B cell (primary cell): ENCODE data around the gene APMAP. TPM values are rescaled to one million over a fixed set of nuclear protein-coding genes. Genes with fewer than 3 reads are reported as not detected.

ENCODE experiments used
- ATAC-seq: fragments of 200-7000 bp; cut with Tn5 transposase; one replicate; pipeline ENCODE4 v1.10.0; 2021; ENCODE audit warnings: low read depth, mild to moderate bottlenecking, moderate number of reproducible peaks, moderate library complexity
- CTCF ChIA-PET: fragments of 350-600 bp; sonication (Branson Sonifier 250); formaldehyde crosslinking; loops from one replicate; lab custom pipeline; 2021; ENCODE audit warnings: antibody characterized with exemption, inconsistent platforms; lab: Charles Lee
- POLR2A ChIA-PET: fragments of 350-600 bp; sonication (Branson Sonifier 250); formaldehyde crosslinking; loops from one replicate; lab custom pipeline; 2021; ENCODE audit warnings: antibody characterized with exemption; lab: Charles Lee
- DNase-seq: peaks from one replicate; pipeline ENCODE4 v3.0.0; 2013
- H2AFZ ChIP-seq: 2 replicates; pipeline ENCODE4 v1.6.1; 2012; ENCODE audit warnings: mild to moderate bottlenecking, low read depth, low read length; ENCODE audit not compliant: insufficient read depth, poor library complexity, severe bottlenecking
- H3K27ac ChIP-seq, 2 donors: 1 replicate in 1 of 2; 2 replicates in 1 of 2; pipeline ENCODE4 v1.5.1; 2012 to 2013; ENCODE audit warnings: low read length in 2 of 2, mild to moderate bottlenecking in 2 of 2, moderate library complexity in 1 of 2
- H3K27me3 ChIP-seq, 4 experiments: fragments of 200-600 bp in 1 of 4; sonication (generic) in 1 of 4; replicated peaks in 1 of 4; 1 replicate in 2 of 4; 2 replicates in 2 of 4; pipeline versions ENCODE4 v1.6.1 to v1.7.0; 2013 to 2016; ENCODE audit warnings: low read length in 3 of 4, mild to moderate bottlenecking in 2 of 4, mixed read lengths in 1 of 4, moderate library complexity in 1 of 4; ENCODE audit not compliant: insufficient read depth in 4 of 4, control insufficient read depth in 3 of 4; ENCODE audit errors: control extremely low read depth in 1 of 4
- H3K36me3 ChIP-seq, 2 experiments: replicated peaks in 1 of 2; 1 replicate in 1 of 2; 2 replicates in 1 of 2; pipeline versions ENCODE4 v1.6.1 to v1.7.1; 2013; ENCODE audit warnings: low read length in 1 of 2; ENCODE audit not compliant: insufficient read depth in 2 of 2, control insufficient read depth in 1 of 2; ENCODE audit errors: control extremely low read depth in 1 of 2, extremely low read depth in 1 of 2
- H3K4me1 ChIP-seq, 2 donors: fragments of 200-600 bp in 1 of 2; sonication (generic) in 1 of 2; 1 replicate in 1 of 2; 2 replicates in 1 of 2; pipeline versions ENCODE4 v1.5.1 to v1.6.1; 2013 to 2017; ENCODE audit warnings: low read length in 2 of 2; ENCODE audit not compliant: control insufficient read depth in 2 of 2, insufficient read depth in 2 of 2
- H3K4me2 ChIP-seq: replicated peaks from 2 replicates; pipeline ENCODE3; 2012; ENCODE audit warnings: mild to moderate bottlenecking, low read depth, low read length; ENCODE audit not compliant: poor library complexity, severe bottlenecking
- H3K4me3 ChIP-seq, 5 experiments: fragments of 200-600 bp in 1 of 5; sonication (generic) in 1 of 5; 1 replicate in 3 of 5; 2 replicates in 2 of 5; pipeline versions ENCODE4 v1.5.1 to v1.7.0; 2011 to 2016; ENCODE audit warnings: low read length in 4 of 5, mild to moderate bottlenecking in 4 of 5, low read depth in 2 of 5, control low read depth in 1 of 5, moderate library complexity in 1 of 5; ENCODE audit not compliant: insufficient read depth in 1 of 5; ENCODE audit errors: control extremely low read depth in 1 of 5, extremely low read depth in 1 of 5
- H3K79me2 ChIP-seq: fragments of 200-600 bp; sonication (generic); one replicate; pipeline ENCODE4 v1.6.0; 2016; ENCODE audit warnings: low read length; ENCODE audit not compliant: control insufficient read depth, insufficient read depth
- H3K9ac ChIP-seq: fragments of 200-600 bp; sonication (generic); 2 replicates; pipeline ENCODE4 v1.6.1; 2017; ENCODE audit warnings: mild to moderate bottlenecking, low read length, moderate library complexity
- H3K9me3 ChIP-seq, 3 donors: one replicate each; pipeline versions ENCODE4 v1.6.1 to v1.7.1; 2013; ENCODE audit warnings: low read length in 2 of 3; ENCODE audit not compliant: control insufficient read depth in 2 of 3, insufficient read depth in 1 of 3; ENCODE audit errors: control extremely low read depth in 1 of 3
- H4K20me1 ChIP-seq: 2 replicates; pipeline ENCODE4 v1.6.0; 2012; ENCODE audit warnings: mild to moderate bottlenecking, low read length; ENCODE audit not compliant: insufficient read depth, control insufficient read depth, poor library complexity, severe bottlenecking
- H3K27ac Mint-ChIP-seq: one replicate; pipeline ENCODE4 v1.8.0; 2021; ENCODE audit warnings: mixed read lengths
- H3K27me3 Mint-ChIP-seq: one replicate; pipeline ENCODE4 v1.8.0; 2021; ENCODE audit warnings: mixed read lengths
- H3K4me1 Mint-ChIP-seq: one replicate; pipeline ENCODE4 v1.8.0; 2021; ENCODE audit warnings: mixed read lengths
- H3K4me3 Mint-ChIP-seq: one replicate; pipeline ENCODE4 v1.8.0; 2021; ENCODE audit warnings: mixed read lengths
- H3K9me3 Mint-ChIP-seq: one replicate; pipeline ENCODE4 v1.8.0; 2022; ENCODE audit warnings: mixed read lengths; ENCODE audit not compliant: insufficient read depth
- EZH2 ChIP-seq: IDR thresholded peaks from 2 replicates; pipeline ENCODE4 v1.6.1; 2012; ENCODE audit warnings: borderline replicate concordance, low read depth, mild to moderate bottlenecking, moderate library complexity, low read length; ENCODE audit not compliant: insufficient read depth, poor library complexity, severe bottlenecking
- WGBS: methylation state at CpG from one replicate; pipeline ENCODE4 v1.1.5; 2013; ENCODE audit warnings: missing lambda C conversion rate; ENCODE audit not compliant: insufficient coverage; 5-methylcytosine and 5-hydroxymethylcytosine counted together
- intact Hi-C: fragments of 100-400 bp; cut with micrococcal nuclease; formaldehyde crosslinking; loops from one replicate; pipeline ENCODE4 v1.10.0; 2022
- polyA plus RNA-seq: library from polyadenylated mRNA; depleted of rRNA; stranded (reverse); fragments of >200 nt; gene quantifications from 2 replicates; pipeline ENCODE4 v1.2.3, GENCODE V29; 2012
- total RNA-seq, 2 donors: library from RNA; stranded (reverse); fragments of 120-200 nt in 1 of 2; gene quantifications; 1 replicate in 1 of 2; 2 replicates in 1 of 2; pipeline versions ENCODE4 v1.2.3 to v1.2.4, GENCODE V29; 2013 to 2022
- TF ChIP-seq, protein P1 (sequence below): fragments of 200-600 bp; IDR thresholded peaks from one replicate; pipeline ENCODE4 v1.8.0; 2022; ENCODE audit warnings: antibody characterized with exemption, mild to moderate bottlenecking

Gene APMAP
- total and polyA plus RNA-seq, 2 donors (not counting 1 experiment from before 2014, with no cell fraction given) = 9.1 to 28.0 TPM

- H3K27ac ChIP-seq = no peak overlapping the region
- H3K36me3 ChIP-seq = peaks cover 0 to 5% of the 10 kb centered on the region in 2 experiments
- DNase-seq = no peak
- H3K9ac ChIP-seq = no peak overlapping the region
- no peak overlapping the region for H3K27ac Mint-ChIP-seq
- peaks cover 0 to 2% (median 0%) of the 10 kb centered on the region in 3 donors for H3K9me3 ChIP-seq
- H3K4me1 ChIP-seq = peaks cover 5 to 10% of the 10 kb centered on the region in 2 donors
- no peak for ATAC-seq
- CTCF ChIA-PET = interaction anchor here (0.6 kb wide), 1 partner anchor 834 kb away, joined by 3 read pairs; no protein-coding TSS in a partner anchor
- no peak for TF ChIP-seq EZH2
- TF ChIP-seq, protein P1, sequence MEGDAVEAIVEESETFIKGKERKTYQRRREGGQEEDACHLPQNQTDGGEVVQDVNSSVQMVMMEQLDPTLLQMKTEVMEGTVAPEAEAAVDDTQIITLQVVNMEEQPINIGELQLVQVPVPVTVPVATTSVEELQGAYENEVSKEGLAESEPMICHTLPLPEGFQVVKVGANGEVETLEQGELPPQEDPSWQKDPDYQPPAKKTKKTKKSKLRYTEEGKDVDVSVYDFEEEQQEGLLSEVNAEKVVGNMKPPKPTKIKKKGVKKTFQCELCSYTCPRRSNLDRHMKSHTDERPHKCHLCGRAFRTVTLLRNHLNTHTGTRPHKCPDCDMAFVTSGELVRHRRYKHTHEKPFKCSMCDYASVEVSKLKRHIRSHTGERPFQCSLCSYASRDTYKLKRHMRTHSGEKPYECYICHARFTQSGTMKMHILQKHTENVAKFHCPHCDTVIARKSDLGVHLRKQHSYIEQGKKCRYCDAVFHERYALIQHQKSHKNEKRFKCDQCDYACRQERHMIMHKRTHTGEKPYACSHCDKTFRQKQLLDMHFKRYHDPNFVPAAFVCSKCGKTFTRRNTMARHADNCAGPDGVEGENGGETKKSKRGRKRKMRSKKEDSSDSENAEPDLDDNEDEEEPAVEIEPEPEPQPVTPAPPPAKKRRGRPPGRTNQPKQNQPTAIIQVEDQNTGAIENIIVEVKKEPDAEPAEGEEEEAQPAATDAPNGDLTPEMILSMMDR = no peak
- no peak overlapping the region for H3K4me3 Mint-ChIP-seq
- H3K4me3 ChIP-seq = no peak overlapping the region
- H3K27me3 ChIP-seq = peaks cover 0 to 6% (median 0%) of the 10 kb centered on the region in 4 experiments
- H2AFZ ChIP-seq = no peak overlapping the region
- WGBS = no CpG with 5 or more reads among the region's 2 CpGs
- POLR2A ChIA-PET = no interaction called here
- H3K4me1 Mint-ChIP-seq = peaks cover 18% of the 10 kb centered on the region
- peak overlapping the region; percentile 30 for H3K4me2 ChIP-seq
- no peaks in the 10 kb centered on the region for H3K79me2 ChIP-seq
- H4K20me1 ChIP-seq = no peaks in the 10 kb centered on the region
- intact Hi-C loops = no loop called here
- peaks cover under 1% of the 10 kb centered on the region for H3K27me3 Mint-ChIP-seq
- no peaks in the 10 kb centered on the region for H3K9me3 Mint-ChIP-seq
These were observed 38.0 kb downstream of the APMAP start for GRCh38 chr20:24954566-24954965.

- Histone ChIP-seq H4K20me1 (no peaks in the 10 kb centered on the region), H3K9ac (no peak overlapping the region), H3K36me3 (peaks cover 0 to 2% of the 10 kb centered on the region in 2 experiments), H3K9me3 (peaks cover 0 to 6% (median 0%) of the 10 kb centered on the region in 3 donors), H2AFZ (no peak overlapping the region), H3K79me2 (no peaks in the 10 kb centered on the region), H3K27me3 (peaks cover 0 to 6% (median 0%) of the 10 kb centered on the region in 4 experiments), H3K27ac (no peak overlapping the region), H3K4me2 (no peak overlapping the region), H3K4me1 (peaks cover 5 to 12% of the 10 kb centered on the region in 2 donors), H3K4me3 (no peak overlapping the region)
- ATAC-seq = no peak
- intact Hi-C loops = no loop called here
- H3K4me1 Mint-ChIP-seq = peaks cover 18% of the 10 kb centered on the region
- DNase-seq = no peak
- CTCF ChIA-PET = no interaction called here
- no peak overlapping the region for H3K4me3 Mint-ChIP-seq
- POLR2A ChIA-PET = no interaction called here
- H3K9me3 Mint-ChIP-seq = no peaks in the 10 kb centered on the region
- TF ChIP-seq, protein P1 = no peak
- no peak for TF ChIP-seq EZH2
- H3K27me3 Mint-ChIP-seq = peaks cover 5% of the 10 kb centered on the region
- WGBS = 49% methylated on average over 6 of the region's 8 CpGs
- H3K27ac Mint-ChIP-seq = no peak overlapping the region
These were observed 38.4 kb downstream of the APMAP start for GRCh38 chr20:24954151-24954550.
